Naive thymus-derived CD4-positive, alpha-beta T cell (primary cell): Measurements from ENCODE around the gene CAPS2. TPM values are rescaled to one million over a fixed set of nuclear protein-coding genes. Genes with fewer than 3 reads are reported as not detected.

Experiments
- ATAC-seq: fragments of 150-1000 bp; cut with Tn5 transposase; 2 replicates; pipeline ENCODE4 v1.10.0; 2021; ENCODE audit warnings: mild to moderate bottlenecking, moderate library complexity
- CTCF ChIA-PET: fragments of 350-600 bp; sonication (Branson Sonifier 250); formaldehyde crosslinking; loops from one replicate; lab custom pipeline; 2021; ENCODE audit warnings: antibody characterized with exemption; lab: Charles Lee
- POLR2A ChIA-PET: fragments of 350-600 bp; sonication (Branson Sonifier 250); formaldehyde crosslinking; loops from one replicate; lab custom pipeline; 2021; ENCODE audit warnings: antibody characterized with exemption, inconsistent platforms; lab: Charles Lee
- DNase-seq, 9 donors: peaks; one replicate each; pipeline versions ENCODE4 v3.0.0 to v3.0.0-alpha.2; 2020 to 2022; ENCODE audit warnings: mixed read lengths in 1 of 9
- H3K27ac ChIP-seq: one replicate; pipeline ENCODE4 v1.7.0; 2013; ENCODE audit warnings: mild to moderate bottlenecking, low read depth, low read length, moderate library complexity
- H3K27me3 ChIP-seq, 2 donors: one replicate each; pipeline ENCODE4 v1.7.0; 2013; ENCODE audit warnings: low read length in 2 of 2, mild to moderate bottlenecking in 2 of 2, moderate library complexity in 2 of 2; ENCODE audit not compliant: control insufficient read depth in 2 of 2, insufficient read depth in 2 of 2
- H3K36me3 ChIP-seq, 3 experiments: 1 replicate in 2 of 3; 2 replicates in 1 of 3; pipeline ENCODE4 v1.7.0; 2013; ENCODE audit warnings: low read length in 3 of 3, mild to moderate bottlenecking in 3 of 3, moderate library complexity in 1 of 3; ENCODE audit not compliant: insufficient read depth in 3 of 3, control insufficient read depth in 2 of 3
- H3K4me1 ChIP-seq, 2 donors: one replicate each; pipeline ENCODE4 v1.7.0; 2013; ENCODE audit warnings: low read length in 2 of 2, mild to moderate bottlenecking in 2 of 2, moderate library complexity in 1 of 2; ENCODE audit not compliant: control insufficient read depth in 2 of 2, insufficient read depth in 2 of 2
- H3K4me3 ChIP-seq: 2 replicates; pipeline ENCODE4 v1.7.0; 2013; ENCODE audit warnings: mild to moderate bottlenecking, low read length
- H3K9me3 ChIP-seq, 3 experiments: 1 replicate in 2 of 3; 2 replicates in 1 of 3; pipeline ENCODE4 v1.7.0; 2013; ENCODE audit warnings: low read length in 3 of 3; ENCODE audit not compliant: control insufficient read depth in 2 of 3
- H3K27ac Mint-ChIP-seq, 9 donors: one replicate each; pipeline ENCODE4 v1.8.0; 2020 to 2022; ENCODE audit warnings: mixed read lengths in 9 of 9, mild to moderate bottlenecking in 8 of 9, moderate library complexity in 5 of 9, inconsistent platforms in 2 of 9
- H3K27me3 Mint-ChIP-seq, 5 donors: one replicate each; pipeline ENCODE4 v1.8.0; 2021 to 2022; ENCODE audit warnings: mixed read lengths in 5 of 5, mild to moderate bottlenecking in 1 of 5
- H3K36me3 Mint-ChIP-seq, 5 donors: one replicate each; pipeline ENCODE4 v1.8.0; 2020 to 2022; ENCODE audit warnings: mixed read lengths in 5 of 5, mild to moderate bottlenecking in 3 of 5, inconsistent platforms in 1 of 5
- H3K4me1 Mint-ChIP-seq, 7 donors: one replicate each; pipeline ENCODE4 v1.8.0; 2020 to 2022; ENCODE audit warnings: mixed read lengths in 7 of 7, mild to moderate bottlenecking in 3 of 7, inconsistent platforms in 1 of 7
- H3K4me3 Mint-ChIP-seq, 10 donors: one replicate each; pipeline ENCODE4 v1.8.0; 2020 to 2022; ENCODE audit warnings: mild to moderate bottlenecking in 10 of 10, mixed read lengths in 10 of 10, moderate library complexity in 6 of 10, inconsistent platforms in 2 of 10
- H3K9me3 Mint-ChIP-seq, 11 donors: one replicate each; pipeline ENCODE4 v1.8.0; 2020 to 2022; ENCODE audit warnings: mixed read lengths in 11 of 11, mild to moderate bottlenecking in 4 of 11, inconsistent platforms in 1 of 11, moderate library complexity in 1 of 11
- intact Hi-C, 2 donors: fragments of 100-400 bp; cut with micrococcal nuclease; formaldehyde crosslinking; loops; one replicate each; pipeline ENCODE4 v1.15.1; 2023
- polyA plus RNA-seq, 2 donors: library from polyadenylated mRNA; unstranded; fragments of 300-500 nt; fragmentation: Illumina TruSeq; gene quantifications; one replicate each; pipeline ENCODE4 v1.2.3, GENCODE V29; 2021
- total RNA-seq, 6 experiments: library from RNA in 5 of 6; stranded (reverse) in 5 of 6; gene quantifications; 1 replicate in 5 of 6; 2 replicates in 1 of 6; pipeline ENCODE4 v1.2.3 and lab custom pipeline; 2021 to 2026

The CAPS2 gene
- total and polyA plus RNA-seq, 7 experiments from 2014 or later, result 2.7 to 7.3 (median 3.6) TPM

DNA sequence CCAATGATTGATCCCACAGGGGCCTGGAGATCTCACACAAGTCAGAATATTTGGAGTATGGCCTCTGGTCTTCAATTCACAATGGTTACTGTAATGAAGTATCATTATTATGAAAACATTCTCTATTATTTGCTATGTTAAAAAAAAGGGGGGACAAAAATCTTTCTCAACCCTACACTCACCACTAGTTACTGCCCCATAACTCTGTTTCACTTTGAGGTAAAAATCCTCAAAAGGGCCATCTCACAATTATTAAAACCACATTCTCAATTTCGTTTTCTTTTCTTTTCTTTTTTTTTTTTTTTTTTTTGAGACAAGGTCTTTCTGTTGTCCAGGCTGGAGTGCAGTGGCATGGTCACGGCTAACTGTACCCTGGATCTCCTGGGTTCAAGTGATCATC is 60.9 kb downstream of the CAPS2 start:
- intact Hi-C loops, result no loop called here
- H3K36me3 Mint-ChIP-seq, result peaks cover 0 to 4% (median 0%) of the 10 kb centered on the region in 5 donors

DNA sequence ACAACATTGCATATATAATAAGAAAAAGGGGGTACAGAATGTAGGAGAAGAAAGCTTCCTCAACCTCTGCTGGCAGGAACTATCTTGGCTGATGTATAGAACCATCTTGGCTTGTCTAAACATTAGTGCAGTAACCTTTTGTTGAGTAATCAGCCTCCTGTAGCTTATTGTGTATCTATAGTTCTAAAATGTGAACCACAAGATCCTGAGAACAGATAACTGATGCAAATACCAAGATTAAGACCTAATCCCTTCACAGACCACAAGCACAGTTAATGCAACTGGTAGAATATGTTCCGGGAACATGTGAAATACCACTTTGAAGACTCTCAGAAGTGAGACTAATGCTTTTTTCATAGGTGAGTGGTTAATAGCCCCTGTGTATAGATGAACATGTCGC is 69.8 kb downstream of the CAPS2 start:
- Mint-ChIP-seq H3K27ac (no peak overlapping the region), H3K9me3 (peaks cover 0 to 1% (median 0%) of the 10 kb centered on the region in 11 donors), H3K36me3 (no peaks in the 10 kb centered on the region), H3K4me3 (no peak overlapping the region), H3K4me1 (peaks cover 9 to 31% (median 12%) of the 10 kb centered on the region in 7 donors), H3K27me3 (peaks cover 0 to 2% (median under 1%) of the 10 kb centered on the region in 5 donors)
- Histone ChIP-seq H3K27ac (no peak overlapping the region), H3K36me3 (no peaks in the 10 kb centered on the region), H3K4me3 (no peak overlapping the region), H3K27me3 (no peaks in the 10 kb centered on the region), H3K9me3 (no peaks in the 10 kb centered on the region), H3K4me1 (no peaks in the 10 kb centered on the region)
- ChIA-PET CTCF (no interaction called here), POLR2A (no interaction called here)
- no peak for ATAC-seq
- intact Hi-C loops, result no loop called here
- no peak for DNase-seq

More for the DNA sequence above, 60.9 kb downstream of the CAPS2 start:
- H3K9me3 ChIP-seq, result no peaks in the 10 kb centered on the region
- no peaks in the 10 kb centered on the region for H3K36me3 ChIP-seq
- no peaks in the 10 kb centered on the region for H3K27me3 ChIP-seq
- POLR2A ChIA-PET, result no interaction called here
- ATAC-seq, result no peak
- H3K4me3 Mint-ChIP-seq, result no peak overlapping the region
- DNase-seq, result no peak
- H3K27ac Mint-ChIP-seq, result no peak overlapping the region
- no peaks in the 10 kb centered on the region for H3K4me1 Mint-ChIP-seq
- CTCF ChIA-PET, result no interaction called here
- H3K27me3 Mint-ChIP-seq, result peaks cover 0 to 15% (median 7%) of the 10 kb centered on the region in 5 donors
- no peak overlapping the region for H3K4me3 ChIP-seq
- no peaks in the 10 kb centered on the region for H3K4me1 ChIP-seq
- no peak overlapping the region for H3K27ac ChIP-seq
- H3K9me3 Mint-ChIP-seq, result peaks cover 0 to 8% (median 3%) of the 10 kb centered on the region in 11 donors

DNA sequence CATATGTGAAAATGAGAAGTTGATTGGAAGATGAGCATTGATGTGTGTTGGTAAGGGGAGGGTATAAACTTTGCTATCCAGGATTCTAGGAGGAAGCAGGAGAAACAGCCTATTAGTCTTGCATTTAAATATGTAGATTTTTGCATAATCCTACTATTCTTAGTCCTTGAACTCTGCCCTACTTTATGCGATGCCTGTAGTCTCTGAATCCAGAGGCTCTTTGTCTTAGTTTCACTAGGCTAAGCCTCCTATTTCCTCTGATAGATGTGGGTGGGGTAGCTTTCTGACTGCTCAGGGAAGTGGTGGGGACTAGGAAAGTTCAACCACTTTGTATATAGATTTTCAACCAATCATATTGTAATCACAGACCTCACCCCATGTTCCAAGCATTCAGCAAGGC is 71.0 kb downstream of the CAPS2 start:
- H3K4me3 ChIP-seq, result no peak overlapping the region
- Mint-ChIP-seq H3K4me1 (peaks cover 9 to 31% (median 12%) of the 10 kb centered on the region in 7 donors), H3K9me3 (no peaks in the 10 kb centered on the region), H3K27me3 (no peaks in the 10 kb centered on the region), H3K4me3 (no peak overlapping the region), H3K27ac (peak overlapping the region in 2 of 9 donors; percentile 2), H3K36me3 (no peaks in the 10 kb centered on the region)
- ChIA-PET CTCF (no interaction called here), POLR2A (no interaction called here)
- DNase-seq (no peak), ATAC-seq (no peak)
- intact Hi-C loops, result no loop called here
- H3K27me3 ChIP-seq, result no peaks in the 10 kb centered on the region
- no peaks in the 10 kb centered on the region for H3K4me1 ChIP-seq
- no peak overlapping the region for H3K27ac ChIP-seq
- no peaks in the 10 kb centered on the region for H3K36me3 ChIP-seq
- no peaks in the 10 kb centered on the region for H3K9me3 ChIP-seq

DNA sequence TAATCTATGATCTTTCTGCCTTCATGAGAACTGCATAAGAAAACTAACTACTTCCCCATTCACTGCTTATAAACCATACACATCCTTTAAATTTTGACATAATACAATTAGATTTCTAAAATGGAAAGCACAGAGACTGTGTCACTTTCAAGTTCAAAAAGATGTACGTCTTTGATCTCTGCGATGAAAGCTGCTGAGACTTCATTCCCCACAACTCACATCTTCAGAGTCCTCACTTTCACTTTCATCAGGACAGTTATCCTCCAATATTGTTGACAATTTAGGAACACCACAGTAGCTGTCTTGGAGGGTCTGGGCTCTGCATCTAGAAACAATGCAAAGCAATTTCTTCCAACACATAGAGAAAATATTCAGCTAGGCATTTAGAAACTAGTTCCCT is 72.6 kb downstream of the CAPS2 start:
- intact Hi-C loops, result no loop called here
- H3K36me3 Mint-ChIP-seq, result no peaks in the 10 kb centered on the region
- peak overlapping the region in 7 of 9 donors; percentile 16 to 69 (median 33) for H3K27ac Mint-ChIP-seq
- no peaks in the 10 kb centered on the region for H3K36me3 ChIP-seq
- H3K27me3 ChIP-seq, result no peaks in the 10 kb centered on the region
- no peak overlapping the region for H3K27ac ChIP-seq
- H3K27me3 Mint-ChIP-seq, result no peaks in the 10 kb centered on the region
- H3K4me1 ChIP-seq, result no peaks in the 10 kb centered on the region
- H3K9me3 ChIP-seq, result no peaks in the 10 kb centered on the region
- no peaks in the 10 kb centered on the region for H3K9me3 Mint-ChIP-seq
- ATAC-seq (peak; percentile 63), DNase-seq (peak in 6 of 9 donors; percentile 7 to 59 (median 39))
- ChIA-PET CTCF (no interaction called here), POLR2A (no interaction called here)
- peaks cover 9 to 31% (median 12%) of the 10 kb centered on the region in 7 donors for H3K4me1 Mint-ChIP-seq
- H3K4me3 Mint-ChIP-seq, result peak overlapping the region in 8 of 10 donors; percentile 3 to 79 (median 42)
- no peak overlapping the region for H3K4me3 ChIP-seq

DNA sequence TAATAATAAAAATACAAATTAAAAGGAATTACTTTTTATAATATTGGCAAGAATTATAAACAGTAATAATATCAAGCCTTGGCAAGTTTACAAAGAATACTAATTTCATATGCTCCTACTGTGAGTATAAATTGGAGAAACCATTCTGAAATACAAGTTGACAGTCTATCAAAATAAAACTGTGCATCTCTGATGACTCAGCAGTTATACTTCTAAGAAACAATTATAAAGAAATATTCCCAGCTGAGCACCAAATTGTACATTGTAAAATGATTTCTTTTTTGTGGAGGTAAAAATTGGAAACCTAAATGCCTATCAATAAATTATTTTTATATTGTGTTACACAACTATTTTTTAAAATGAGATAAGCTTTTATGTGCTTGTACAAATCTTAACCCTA is 85.0 kb downstream of the CAPS2 start:
- no peaks in the 10 kb centered on the region for H3K9me3 ChIP-seq
- ChIA-PET POLR2A (no interaction called here), CTCF (no interaction called here)
- DNase-seq, result no peak
- Mint-ChIP-seq H3K9me3 (peaks cover 0 to 14% (median 5%) of the 10 kb centered on the region in 11 donors), H3K4me1 (no peaks in the 10 kb centered on the region), H3K27ac (no peak overlapping the region), H3K4me3 (no peak overlapping the region), H3K36me3 (peaks cover 0 to 4% (median 0%) of the 10 kb centered on the region in 5 donors), H3K27me3 (peaks cover 0 to 21% (median 7%) of the 10 kb centered on the region in 5 donors)
- no peak for ATAC-seq
- no peak overlapping the region for H3K4me3 ChIP-seq
- intact Hi-C loops, result no loop called here
- no peaks in the 10 kb centered on the region for H3K4me1 ChIP-seq
- H3K27me3 ChIP-seq, result no peaks in the 10 kb centered on the region
- H3K36me3 ChIP-seq, result no peaks in the 10 kb centered on the region
- no peak overlapping the region for H3K27ac ChIP-seq

DNA sequence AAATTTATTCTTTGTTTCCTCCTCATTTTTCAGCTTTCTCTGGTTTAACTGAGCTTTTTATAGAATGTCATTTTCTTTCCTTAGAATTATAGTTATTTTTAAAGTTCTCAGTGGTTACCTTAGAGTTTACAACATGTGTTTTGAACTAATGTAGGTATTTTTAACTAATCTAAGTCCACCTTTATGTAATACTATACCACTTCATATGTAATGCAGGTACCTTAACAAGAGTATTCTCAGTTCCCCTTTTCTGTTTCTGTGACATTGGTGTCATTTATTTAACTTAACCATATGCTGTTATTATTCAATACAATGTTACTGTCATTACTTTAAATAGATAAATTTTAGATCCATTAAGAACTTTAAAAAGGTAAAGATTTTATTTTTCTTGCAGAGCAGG is 90.1 kb downstream of the CAPS2 start:
- ChIA-PET CTCF (no interaction called here), POLR2A (no interaction called here)
- Histone ChIP-seq H3K27me3 (no peaks in the 10 kb centered on the region), H3K4me1 (no peaks in the 10 kb centered on the region), H3K4me3 (no peak overlapping the region), H3K36me3 (no peaks in the 10 kb centered on the region), H3K27ac (no peak overlapping the region), H3K9me3 (no peaks in the 10 kb centered on the region)
- ATAC-seq, result no peak
- no peak for DNase-seq
- Mint-ChIP-seq H3K9me3 (peaks cover 0 to 17% (median 5%) of the 10 kb centered on the region in 11 donors), H3K36me3 (peaks cover 0 to 4% (median 0%) of the 10 kb centered on the region in 5 donors), H3K27ac (no peak overlapping the region), H3K4me3 (no peak overlapping the region), H3K4me1 (no peaks in the 10 kb centered on the region), H3K27me3 (peaks cover 0 to 14% (median 10%) of the 10 kb centered on the region in 5 donors)
- intact Hi-C loops, result no loop called here

DNA sequence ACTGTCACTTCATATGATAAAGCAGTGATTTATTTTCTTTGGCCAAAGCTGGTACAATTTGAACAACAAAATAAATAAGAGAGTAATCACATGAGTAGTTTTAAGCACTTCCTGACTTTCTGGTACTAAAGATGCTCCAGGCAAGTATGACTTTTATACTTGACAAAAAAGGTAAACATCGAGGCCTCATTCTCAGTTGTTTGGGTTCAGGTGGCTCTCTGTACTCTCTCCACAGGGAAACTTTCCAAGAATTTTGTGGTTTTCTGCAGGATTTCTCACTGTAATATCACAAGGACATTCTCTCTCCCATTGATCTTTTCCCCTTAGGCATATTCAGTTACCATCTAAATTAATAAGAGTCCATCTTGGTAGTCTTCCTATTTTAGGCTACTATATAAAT is 93.9 kb downstream of the CAPS2 start:
- POLR2A ChIA-PET, result no interaction called here
- DNase-seq (no peak), ATAC-seq (no peak)
- Mint-ChIP-seq H3K27ac (no peak overlapping the region), H3K4me3 (no peak overlapping the region), H3K36me3 (peaks cover 0 to 4% (median 0%) of the 10 kb centered on the region in 5 donors), H3K27me3 (peaks cover 0 to 25% (median 10%) of the 10 kb centered on the region in 5 donors), H3K4me1 (no peaks in the 10 kb centered on the region), H3K9me3 (peaks cover 0 to 22% (median 5%) of the 10 kb centered on the region in 11 donors)
- Histone ChIP-seq H3K27ac (no peak overlapping the region), H3K4me1 (no peaks in the 10 kb centered on the region), H3K36me3 (no peaks in the 10 kb centered on the region), H3K4me3 (no peak overlapping the region), H3K9me3 (no peaks in the 10 kb centered on the region), H3K27me3 (no peaks in the 10 kb centered on the region)
- CTCF ChIA-PET, result no interaction called here
- intact Hi-C loops, result no loop called here
